SKM-1 treated with dmso at 0.1 percent for 144 hours (cell line): ENCODE data around the gene MAD2L1BP.
"Not testable (repeated sequence)": the region's sequence is repeated elsewhere in the genome, so short reads cannot be mapped to it uniquely, and the experiment has no call there.

Experiments
- DNase-seq: peaks from one replicate; lab custom pipeline; 2025; ENCODE audit not compliant: unreplicated experiment; lab: John Stamatoyannopoulos, UW

The MAD2L1BP gene

DNA sequence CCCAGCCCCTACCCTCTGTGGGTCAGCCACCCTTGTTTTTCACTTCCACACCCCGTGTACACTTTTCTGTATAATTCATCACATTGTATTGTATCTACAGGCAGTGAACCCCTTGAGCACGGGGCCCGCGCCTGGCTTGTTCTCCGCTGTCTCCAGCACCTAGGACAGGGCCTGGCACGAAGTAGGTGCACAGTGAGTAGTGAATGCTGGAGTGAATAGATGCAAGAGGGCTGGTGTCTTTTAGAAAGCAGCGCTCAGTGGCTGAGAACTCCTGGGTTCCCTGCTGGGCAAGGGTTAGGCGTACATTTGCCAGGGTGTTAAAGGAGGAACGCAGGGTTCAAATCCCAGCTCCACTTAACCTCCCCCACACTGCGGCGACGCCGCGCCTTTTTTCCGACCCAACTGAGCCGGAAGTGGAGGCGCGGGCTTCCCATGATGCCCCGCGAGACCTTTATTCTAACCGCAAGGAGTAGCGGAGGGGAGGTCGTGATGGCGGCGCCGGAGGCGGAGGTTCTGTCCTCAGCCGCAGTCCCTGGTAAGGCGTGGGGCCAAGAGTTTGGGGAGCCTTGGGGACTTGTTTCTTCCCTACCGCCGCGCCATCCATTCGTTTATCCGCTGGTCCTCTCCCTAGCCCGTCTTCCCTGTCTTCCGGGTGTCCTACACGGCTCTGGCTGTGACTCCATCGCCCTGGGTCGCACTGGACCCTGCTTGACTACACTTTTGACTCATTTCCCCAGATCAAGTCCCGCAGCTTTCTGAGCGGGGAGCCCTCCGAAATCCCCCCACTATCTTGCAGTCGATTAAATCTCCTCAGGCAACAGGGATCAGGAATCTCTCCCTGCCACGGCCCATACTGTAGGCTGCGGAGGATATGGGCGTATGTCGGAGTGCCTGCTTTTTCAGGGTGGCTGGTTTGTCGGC lies at the start of gene MAD2L1BP:
MAD2L1BP (plus strand) TSS at position 454 of the 921 bp plus-strand sequence; CDS start at position 490, 36 bp downstream.
- DNase-seq: peak; percentile 63

DNA sequence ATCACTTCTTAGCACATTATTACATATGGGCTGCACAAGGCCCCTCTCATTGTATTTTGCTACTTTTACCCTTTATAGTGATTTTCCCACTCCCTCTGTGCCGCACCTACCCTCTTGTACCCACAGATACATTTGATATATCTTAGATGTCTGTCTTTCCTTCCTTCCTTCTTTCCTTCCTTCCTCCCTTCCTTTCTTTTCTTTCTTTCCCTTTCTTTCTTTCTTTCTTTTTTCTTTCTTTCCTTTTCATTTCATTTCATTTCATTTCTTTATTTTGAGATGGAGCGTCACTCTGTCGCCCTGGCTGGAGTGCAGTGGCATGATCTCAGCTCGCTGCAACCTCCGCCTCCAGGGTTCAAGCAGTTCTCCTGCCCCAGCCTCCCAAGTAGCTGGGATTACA lies 47.4 kb upstream of the MAD2L1BP start:
- no peak for DNase-seq

- DNase-seq: not testable (repeated sequence)
These were observed 46.1 kb upstream of the MAD2L1BP start for GRCh38 chr6:43589564-43589963.

DNA sequence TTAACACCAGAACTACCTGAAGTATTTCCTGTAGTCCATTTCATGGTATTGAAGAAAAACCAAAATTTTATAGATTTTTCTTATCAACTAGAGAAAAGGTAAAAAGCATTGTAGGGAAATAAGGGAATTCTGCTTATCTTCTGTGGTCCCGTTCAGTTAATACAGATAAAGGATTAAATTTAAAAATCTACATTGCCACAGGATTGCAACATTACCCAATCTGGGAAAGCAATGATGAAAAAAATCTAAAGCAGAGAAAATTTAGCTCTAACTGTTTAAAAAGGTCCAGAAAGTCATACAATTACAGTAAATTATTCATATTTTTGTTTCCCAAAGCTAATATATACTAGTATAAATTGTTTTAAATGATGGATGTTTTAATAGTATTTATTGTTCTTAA lies 41.7 kb upstream of the MAD2L1BP start:
- no peak for DNase-seq

DNA sequence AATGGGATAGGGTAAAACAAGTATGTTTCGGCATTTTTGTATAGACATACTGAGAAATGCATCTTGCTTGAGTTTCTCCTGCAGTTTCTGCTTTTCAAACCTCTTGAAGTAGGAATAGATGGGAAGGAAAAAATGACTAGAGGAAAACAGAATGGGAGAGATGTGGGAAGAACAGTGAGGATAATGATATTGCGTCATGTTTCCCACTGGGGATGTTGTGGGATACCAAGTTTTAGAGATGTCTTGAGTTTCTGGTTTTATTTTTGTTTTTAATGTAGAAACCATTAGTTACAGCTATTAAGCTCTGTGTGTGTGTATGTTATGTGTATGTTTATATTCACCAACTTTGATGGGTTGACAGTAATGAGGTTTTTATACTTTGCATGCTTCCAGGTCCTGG lies 35.0 kb upstream of the MAD2L1BP start:
- DNase-seq: no peak

DNA sequence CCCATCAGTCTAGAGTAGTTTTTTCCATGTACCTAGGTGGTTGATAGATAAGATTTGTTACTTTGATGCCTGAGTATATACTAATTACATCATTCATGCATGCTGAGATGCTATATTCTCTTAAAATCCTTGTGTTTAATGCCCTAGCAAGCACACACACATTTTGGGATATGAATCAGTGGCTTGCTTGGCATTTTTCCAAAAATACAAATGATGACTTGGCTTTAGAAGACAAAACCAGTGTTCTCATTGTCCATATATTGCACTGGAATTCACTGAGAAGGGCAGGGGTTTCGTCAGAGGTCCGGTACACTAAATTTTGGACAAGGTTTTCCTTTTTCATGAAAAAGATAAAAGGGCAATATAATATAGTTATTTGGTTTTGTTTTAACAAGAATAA lies 31.5 kb upstream of the MAD2L1BP start:
- no peak for DNase-seq

DNA sequence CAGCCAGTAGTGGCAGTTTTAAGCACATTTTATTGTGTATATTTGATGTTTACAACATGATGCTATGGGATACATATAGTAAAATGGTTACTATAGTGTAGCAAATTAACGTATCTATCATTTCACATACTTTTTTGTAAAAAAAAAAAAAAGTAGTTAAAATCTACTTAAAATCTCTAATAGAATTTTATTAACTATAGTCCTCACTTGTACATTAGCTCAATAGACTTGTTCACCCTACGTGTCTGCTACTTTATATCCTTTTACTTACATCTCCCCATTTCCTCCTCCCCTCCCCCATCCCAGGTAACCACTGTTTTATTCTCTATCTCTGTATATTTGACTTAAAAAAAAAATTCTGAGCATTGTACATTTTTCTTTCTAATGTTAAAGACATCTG lies 29.6 kb upstream of the MAD2L1BP start:
- no peak for DNase-seq

DNA sequence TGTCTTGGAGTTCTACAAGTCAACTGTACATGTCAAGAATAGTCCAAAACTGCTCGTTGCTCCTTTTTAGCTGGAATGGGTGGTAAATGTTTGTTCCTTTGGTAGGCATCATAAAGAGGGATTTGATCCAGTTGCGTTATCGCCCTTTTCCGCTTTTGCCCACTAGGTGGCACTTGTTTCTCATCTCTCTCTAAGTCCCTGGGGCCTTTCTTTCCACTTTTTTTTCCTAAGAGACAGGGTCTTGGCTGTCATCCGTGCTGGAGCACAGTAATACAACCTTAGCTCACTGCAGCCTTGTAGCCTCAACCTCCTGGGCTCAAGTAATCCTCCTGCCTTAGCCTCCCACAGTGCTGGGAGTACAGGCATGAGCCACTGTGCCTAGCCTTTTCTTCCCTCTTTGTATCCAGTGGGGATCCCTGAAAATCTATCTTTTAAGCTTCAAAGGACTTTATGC lies 27.3 kb upstream of the MAD2L1BP start:
- peak; percentile 46 for DNase-seq

GRCh38 chr6:43608807-43609206 lies 26.8 kb upstream of the MAD2L1BP start:
- DNase-seq: peak; percentile 24

DNA sequence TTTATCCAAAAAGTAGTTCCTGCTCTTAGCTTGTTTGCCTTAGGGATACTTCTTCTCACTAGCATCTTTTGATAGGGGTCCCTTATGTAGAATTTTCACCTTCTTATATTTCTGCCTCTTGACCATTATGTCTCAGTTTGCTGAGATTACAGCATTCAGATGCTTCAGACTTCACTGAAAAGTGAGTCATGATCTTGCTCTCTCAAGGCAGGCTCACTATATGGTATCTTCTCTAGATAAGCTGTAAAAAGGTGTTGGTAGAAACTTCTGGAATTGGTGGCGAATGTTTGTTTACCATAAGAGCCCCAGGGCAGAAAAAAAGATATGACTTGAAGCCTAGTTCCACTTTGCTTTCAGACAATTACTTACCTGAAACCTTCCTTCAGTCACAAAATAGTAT lies 26.2 kb upstream of the MAD2L1BP start:
- DNase-seq: no peak

GRCh38 chr6:43610431-43610830 lies 25.2 kb upstream of the MAD2L1BP start:
- no peak for DNase-seq

DNA sequence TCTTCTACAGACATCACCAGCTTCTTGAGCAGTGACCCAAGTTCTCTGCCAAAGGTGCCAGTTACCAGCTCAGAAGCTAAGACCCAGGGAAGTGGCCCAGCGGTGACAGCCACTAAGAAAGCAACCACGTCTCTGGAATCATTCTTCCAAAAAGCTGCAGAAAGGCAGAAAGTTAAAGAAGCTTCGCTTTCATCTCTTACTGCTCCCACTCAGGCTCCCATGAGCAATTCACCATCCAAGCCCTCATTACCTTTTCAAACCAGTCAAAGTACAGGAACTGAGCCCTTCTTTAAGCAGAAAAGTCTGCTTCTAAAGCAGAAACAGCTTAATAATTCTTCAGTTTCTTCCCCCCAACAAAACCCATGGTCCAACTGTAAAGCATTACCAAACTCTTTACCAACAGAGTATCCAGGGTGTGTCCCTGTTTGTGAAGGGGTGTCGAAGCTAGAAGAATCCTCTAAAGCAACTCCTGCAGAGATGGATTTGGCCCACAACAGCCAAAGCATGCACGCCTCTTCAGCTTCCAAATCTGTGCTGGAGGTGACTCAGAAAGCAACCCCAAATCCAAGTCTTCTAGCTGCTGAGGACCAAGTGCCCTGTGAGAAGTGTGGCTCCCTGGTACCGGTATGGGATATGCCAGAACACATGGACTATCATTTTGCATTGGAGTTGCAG lies 21.8 kb upstream of the MAD2L1BP start:
- DNase-seq: no peak

- no peak for DNase-seq
These were observed 21.3 kb upstream of the MAD2L1BP start for GRCh38 chr6:43614396-43614730.

DNA sequence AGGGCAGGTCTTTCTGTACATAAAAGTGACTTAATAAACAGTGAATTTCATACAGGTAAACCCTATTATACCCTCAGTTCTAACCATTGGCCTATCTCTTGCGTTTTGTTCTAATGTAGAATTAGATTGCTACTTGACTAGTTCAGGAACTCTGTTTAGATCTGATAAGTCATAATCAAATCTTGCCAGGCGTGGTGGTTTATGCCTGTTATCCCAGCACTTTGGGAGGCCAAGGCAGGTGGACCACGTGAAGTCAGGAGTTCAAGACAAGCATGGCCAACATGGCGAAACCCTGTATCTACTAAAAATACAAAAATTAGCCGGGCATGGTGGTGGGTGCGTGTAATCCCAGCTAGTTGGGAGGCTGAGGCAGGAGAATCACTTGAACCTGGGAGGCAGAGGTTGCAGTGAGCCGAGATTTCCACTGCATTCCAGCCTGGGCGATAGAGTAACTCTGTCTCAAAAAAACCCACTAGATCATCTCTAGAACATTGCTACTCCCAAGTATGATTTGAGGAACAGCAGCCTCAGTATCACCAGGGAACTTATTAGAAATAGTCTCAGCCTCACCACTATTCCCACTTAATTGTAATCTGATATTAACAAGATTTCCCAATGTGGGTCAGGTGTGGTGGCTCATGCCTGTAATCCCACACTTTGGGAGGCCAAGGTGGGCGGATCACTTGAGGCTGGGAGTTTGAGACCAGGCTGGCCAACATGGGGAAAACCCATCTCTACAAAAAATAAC lies 18.7 kb upstream of the MAD2L1BP start:
- DNase-seq: no peak

GRCh38 chr6:43621078-43621835 lies 14.4 kb upstream of the MAD2L1BP start:
- no peak for DNase-seq

DNA sequence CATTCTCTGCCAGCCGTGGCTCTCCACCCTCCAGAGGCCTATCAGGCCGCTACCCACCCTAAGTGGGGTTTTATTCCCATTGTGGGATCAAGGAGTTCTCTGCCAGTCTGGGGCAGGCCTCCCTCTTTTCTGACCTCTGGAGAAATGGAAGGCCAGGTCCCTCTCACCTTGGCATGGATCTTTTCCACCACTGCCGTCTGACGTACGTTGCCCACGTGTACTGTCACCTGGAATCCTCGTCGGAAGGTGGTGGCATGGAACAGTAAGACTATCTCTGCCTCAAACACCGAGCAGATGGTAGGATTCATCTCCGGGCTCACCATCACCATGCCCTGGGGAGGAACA lies 13.8 kb upstream of the MAD2L1BP start:
- DNase-seq: no peak

- no peak for DNase-seq
These were observed 13.1 kb upstream of the MAD2L1BP start for GRCh38 chr6:43622541-43622940.

DNA sequence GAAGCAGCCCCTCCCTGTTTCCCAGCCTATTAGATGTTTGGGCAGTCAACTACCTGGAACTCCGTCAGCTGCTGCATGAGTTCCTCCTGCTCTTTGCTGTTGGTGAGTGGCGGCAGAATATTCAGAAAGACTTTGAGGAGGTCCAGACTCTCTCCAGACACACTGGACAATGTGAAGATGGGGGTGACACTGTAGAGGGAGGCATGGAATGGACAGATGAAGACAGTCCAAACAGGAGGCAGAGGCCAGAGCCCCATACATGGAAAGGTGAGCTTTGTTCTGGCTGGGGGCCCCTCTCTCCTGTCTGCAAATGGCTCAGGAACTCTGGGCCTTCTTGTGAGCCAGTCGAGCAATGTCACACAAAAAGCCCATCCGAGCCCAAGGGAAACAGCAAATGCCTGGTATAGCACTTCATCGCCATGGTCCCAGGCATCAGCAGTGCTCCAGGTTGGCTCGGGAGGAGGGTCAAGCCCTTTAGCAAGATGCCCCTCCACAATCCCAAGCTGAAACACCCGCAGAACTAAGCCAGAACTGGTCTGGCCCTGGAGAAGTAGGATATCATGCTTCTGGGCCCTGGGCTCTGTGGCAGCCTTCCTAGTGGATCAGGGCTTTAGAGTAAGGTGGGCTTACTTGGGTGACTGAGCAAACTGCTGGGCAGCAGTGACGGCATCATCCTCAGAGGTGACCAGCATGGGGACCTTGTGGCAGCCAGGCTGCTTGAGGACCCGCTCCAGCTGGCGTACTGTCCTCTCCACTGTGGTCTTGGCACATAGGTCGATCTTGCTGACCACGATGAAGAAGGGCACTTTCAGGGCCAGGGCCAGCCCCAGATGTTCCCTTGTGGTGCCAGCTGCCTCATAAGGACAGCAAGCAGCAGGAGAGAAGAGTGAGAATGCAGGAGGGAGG lies 11.5 kb upstream of the MAD2L1BP start:
- no peak for DNase-seq

GRCh38 chr6:43624786-43625288 lies 10.8 kb upstream of the MAD2L1BP start:
- no peak for DNase-seq
